Esophagus squamous epithelium (tissue), 5 donors: ENCODE measurements around the gene THY1. TPM values are rescaled to one million over a fixed set of nuclear protein-coding genes. Genes with fewer than 3 reads are reported as not detected.

Experiments
- DNase-seq: peaks from one replicate; lab custom pipeline; 2025; lab: John Stamatoyannopoulos, UW
- H3K27ac ChIP-seq, 4 donors: fragments of 200-600 bp; sonication (generic); one replicate each; pipeline ENCODE4 v1.5.1; 2016 to 2019; ENCODE audit warnings: mild to moderate bottlenecking in 1 of 4
- H3K27me3 ChIP-seq, 4 donors: fragments of 200-600 bp; sonication (generic); 1 replicate in 3 of 4; 2 replicates in 1 of 4; pipeline versions ENCODE4 v1.5.1 to v1.6.0; 2017 to 2021; ENCODE audit warnings: antibody characterized with exemption in 1 of 4
- H3K36me3 ChIP-seq, 3 donors: fragments of 200-600 bp; sonication (generic); one replicate each; pipeline ENCODE4 v1.5.1; 2016 to 2019
- H3K4me1 ChIP-seq, 3 donors: fragments of 200-600 bp; sonication (generic); one replicate each; pipeline ENCODE4 v1.5.1; 2017 to 2019
- H3K4me3 ChIP-seq, 4 donors: fragments of 200-600 bp; sonication (generic); 1 replicate in 3 of 4; 2 replicates in 1 of 4; pipeline ENCODE4 v1.5.1; 2016 to 2019; ENCODE audit warnings: mild to moderate bottlenecking in 2 of 4, moderate library complexity in 1 of 4
- H3K9me3 ChIP-seq, 3 donors: fragments of 200-600 bp; sonication (generic); one replicate each; pipeline ENCODE4 v1.5.1; 2016 to 2019
- CTCF ChIP-seq, 6 experiments: fragments of 450-650 bp in 4 of 6; fragments of 200-600 bp in 2 of 6; sonication (generic) in 2 of 6; IDR thresholded peaks; one replicate each; pipeline ENCODE4 v1.5.1; 2016 to 2019; ENCODE audit warnings: antibody characterized with exemption in 6 of 6, mild to moderate bottlenecking in 4 of 6, moderate library complexity in 4 of 6
- POLR2A ChIP-seq, 4 donors: fragments of 450-650 bp; IDR thresholded peaks; one replicate each; pipeline ENCODE4 v1.6.1; 2017; ENCODE audit warnings: antibody characterized with exemption in 4 of 4, mild to moderate bottlenecking in 4 of 4, moderate library complexity in 3 of 4
- WGBS, 2 donors: methylation state at CpG; one replicate each; pipeline ENCODE4 v1.1.5; 2018; 5-methylcytosine and 5-hydroxymethylcytosine counted together
- intact Hi-C: fragments of 100-400 bp; cut with DNase I; formaldehyde crosslinking; loops from one replicate; pipeline ENCODE4 v1.15.0; 2022
- total RNA-seq, 4 donors: library from RNA; depleted of rRNA; stranded (reverse); fragments of >200 nt; gene quantifications; one replicate each; pipeline ENCODE4 v1.1.0, GENCODE V29; 2016
- donor health status: DM: yes; HTN: yes; CAD: no.

THY1 gene
- total RNA-seq, 4 donors from 2014 or later, result 0.57 to 7.6 (median 2.9) TPM

GRCh38 chr11:119415966-119416365 is 7.0 kb downstream of the THY1 start:
- no peaks in the 10 kb centered on the region for H3K36me3 ChIP-seq
- intact Hi-C loops, result no loop called here
- no peak for DNase-seq
- WGBS, 2 donors, result 91 to 92% methylated on average over 7 of the region's 10 CpGs
- H3K27me3 ChIP-seq, result peaks cover 0 to 28% (median 0%) of the 10 kb centered on the region in 4 donors
- H3K27ac ChIP-seq, result no peak overlapping the region
- H3K9me3 ChIP-seq, result no peaks in the 10 kb centered on the region
- TF ChIP-seq POLR2A (IDR thresholded peaks at IDR 0.05) (no peak), CTCF (IDR thresholded peaks at IDR 0.05) (no peak)
- peaks cover 0 to 20% (median 13%) of the 10 kb centered on the region in 3 donors for H3K4me1 ChIP-seq
- H3K4me3 ChIP-seq, result no peak overlapping the region

- no peak overlapping the region for H3K4me3 ChIP-seq
- no peaks in the 10 kb centered on the region for H3K36me3 ChIP-seq
- H3K27me3 ChIP-seq, result peaks cover 0 to 23% (median 0%) of the 10 kb centered on the region in 4 donors
- no peak overlapping the region for H3K27ac ChIP-seq
- no peaks in the 10 kb centered on the region for H3K9me3 ChIP-seq
- no peak for DNase-seq
- 92% methylated on average over 2 of the region's 3 CpGs; no CpG with 5 or more reads in 1 of the 2 donors for WGBS, 2 donors
- TF ChIP-seq CTCF (IDR thresholded peaks at IDR 0.05) (no peak), POLR2A (IDR thresholded peaks at IDR 0.05) (no peak)
- peaks cover 0 to 17% (median 13%) of the 10 kb centered on the region in 3 donors for H3K4me1 ChIP-seq
- intact Hi-C loops, result no loop called here
Measured at GRCh38 chr11:119415517-119415916, 7.5 kb downstream of the THY1 start.

GRCh38 chr11:119414734-119415133 is 8.2 kb downstream of the THY1 start:
- no peak overlapping the region for H3K27ac ChIP-seq
- no peaks in the 10 kb centered on the region for H3K9me3 ChIP-seq
- no peak for DNase-seq
- no peaks in the 10 kb centered on the region for H3K36me3 ChIP-seq
- peaks cover 0 to 17% (median 13%) of the 10 kb centered on the region in 3 donors for H3K4me1 ChIP-seq
- intact Hi-C loops, result no loop called here
- H3K27me3 ChIP-seq, result peaks cover 0 to 16% (median 0%) of the 10 kb centered on the region in 4 donors
- TF ChIP-seq POLR2A (IDR thresholded peaks at IDR 0.05) (no peak), CTCF (IDR thresholded peaks at IDR 0.05) (no peak)
- H3K4me3 ChIP-seq, result no peak overlapping the region

DNA sequence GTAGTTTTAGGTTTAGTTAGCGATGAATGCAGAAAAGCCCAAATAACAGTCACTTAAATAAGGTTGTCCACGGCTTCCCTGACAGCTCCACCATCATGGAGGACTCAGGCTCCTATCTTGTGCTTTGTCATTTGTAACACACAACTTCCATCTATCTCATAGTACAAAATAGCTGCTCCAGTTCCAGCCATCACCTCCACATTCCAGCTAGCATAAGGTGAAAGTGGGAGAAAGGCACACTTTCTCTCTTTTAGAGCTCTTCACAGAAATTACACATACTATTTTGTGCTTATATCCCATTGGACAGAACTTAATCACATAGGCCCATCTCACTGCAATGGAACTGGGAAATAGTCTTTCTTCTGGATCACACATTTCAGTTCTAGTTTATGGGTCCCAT is 8.7 kb downstream of the THY1 start:
- WGBS, 2 donors, result 83 to 100% methylated on average over 1 to 2 of the region's 2 CpGs

GRCh38 chr11:119412072-119412471 is 10.9 kb downstream of the THY1 start:
- no peak for TF ChIP-seq CTCF (IDR thresholded peaks at IDR 0.05)
- no peak for TF ChIP-seq POLR2A (IDR thresholded peaks at IDR 0.05)
- WGBS, 2 donors, result 95 to 97% methylated on average over 2 of the region's 2 CpGs
- H3K4me3 ChIP-seq, result no peak overlapping the region
- no peak overlapping the region for H3K27ac ChIP-seq
- H3K4me1 ChIP-seq, result peaks cover 0 to 3% (median 2%) of the 10 kb centered on the region in 3 donors
- DNase-seq, result no peak
- no peaks in the 10 kb centered on the region for H3K9me3 ChIP-seq
- intact Hi-C loops, result no loop called here
- H3K27me3 ChIP-seq, result no peaks in the 10 kb centered on the region
- no peaks in the 10 kb centered on the region for H3K36me3 ChIP-seq

More for the DNA sequence above, 8.7 kb downstream of the THY1 start:
- intact Hi-C loops, result no loop called here
- H3K9me3 ChIP-seq, result no peaks in the 10 kb centered on the region
- peaks cover 0 to 11% (median 0%) of the 10 kb centered on the region in 4 donors for H3K27me3 ChIP-seq
- H3K4me1 ChIP-seq, result peaks cover 0 to 17% (median 13%) of the 10 kb centered on the region in 3 donors
- no peak for DNase-seq
- H3K27ac ChIP-seq, result no peak overlapping the region
- no peak overlapping the region for H3K4me3 ChIP-seq
- no peak for TF ChIP-seq CTCF (IDR thresholded peaks at IDR 0.05)
- no peak for TF ChIP-seq POLR2A (IDR thresholded peaks at IDR 0.05)
- no peaks in the 10 kb centered on the region for H3K36me3 ChIP-seq
